Keratinocyte (primary cell): Measurements from ENCODE around the gene PSMG2.

Source experiments
- CTCF ChIP-seq, 3 experiments: IDR thresholded peaks in 1 of 3; conservative IDR thresholded peaks in 1 of 3; optimal IDR thresholded peaks in 1 of 3; 2 replicates in 2 of 3; 3 replicates in 1 of 3; pipeline versions ENCODE3 to v1.5.1; 2011; ENCODE audit warnings: low read length in 3 of 3, mild to moderate bottlenecking in 3 of 3, moderate library complexity in 2 of 3, control low read depth in 1 of 3, inconsistent platforms in 1 of 3; ENCODE audit not compliant: insufficient read depth in 2 of 3; ENCODE audit errors: extremely low read depth in 1 of 3
- EZH2 ChIP-seq: IDR thresholded peaks from one replicate; pipeline ENCODE4 v1.6.1; 2012; ENCODE audit warnings: inconsistent platforms, mild to moderate bottlenecking, low read length, moderate library complexity

GRCh38 chr18:12754511-12754910 is 51.7 kb downstream of the PSMG2 start:
- TF ChIP-seq CTCF (optimal IDR thresholded peaks at IDR 0.05 in 1 of 3, IDR thresholded peaks at IDR 0.05 in 1 of 3, conservative IDR thresholded peaks at IDR 0.05 in 1 of 3; ENCODE audit: extremely low read depth in 1 of 3, insufficient read depth in 2 of 3, low read length in 3 of 3) (no peak), EZH2 (no peak)
